ENCODE data around the gene UVSSA.
"Not testable (repeated sequence)": the region's sequence is repeated elsewhere in the genome, so short reads cannot be mapped to it uniquely, and the experiment has no call there.

The UVSSA gene

DNA sequence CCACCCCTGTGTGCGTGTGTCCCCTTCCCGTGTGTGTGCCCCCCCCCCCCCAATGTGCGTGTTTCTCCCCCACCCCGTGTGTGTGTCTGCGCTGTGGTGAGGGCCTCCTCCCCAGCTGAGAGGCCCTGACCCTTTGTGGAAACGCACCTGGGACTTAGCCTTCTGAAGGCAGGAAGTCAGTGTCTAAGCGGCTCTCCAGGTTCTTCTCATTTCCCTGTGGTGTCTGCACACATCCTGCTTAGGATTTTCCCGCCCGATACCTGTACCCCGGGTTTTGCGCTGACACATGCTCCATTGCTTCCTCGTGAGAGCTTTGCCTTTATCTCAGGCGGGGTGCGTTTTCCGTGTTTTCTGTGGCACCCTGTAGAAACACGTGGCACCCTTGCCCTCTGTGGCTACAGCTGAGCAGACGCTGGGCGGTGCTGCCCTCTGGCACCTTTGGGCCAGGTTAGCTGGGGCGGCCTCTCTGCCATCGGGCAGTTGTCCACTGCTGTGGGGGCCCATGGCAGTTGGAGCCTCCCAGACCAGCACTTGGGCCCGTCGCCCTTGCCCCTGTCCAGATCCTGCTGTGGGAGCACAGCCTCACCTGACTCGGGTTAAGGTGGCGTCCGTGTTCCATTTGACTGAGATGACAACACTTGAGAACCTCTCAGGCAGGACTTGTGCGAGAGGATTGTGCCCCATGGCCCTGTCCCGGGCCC, 31.0 kb upstream of the UVSSA start:
- no peak for DNase-seq (ENCODE audit: low read depth in 2 of 3, low spot score in 2 of 3)

DNA sequence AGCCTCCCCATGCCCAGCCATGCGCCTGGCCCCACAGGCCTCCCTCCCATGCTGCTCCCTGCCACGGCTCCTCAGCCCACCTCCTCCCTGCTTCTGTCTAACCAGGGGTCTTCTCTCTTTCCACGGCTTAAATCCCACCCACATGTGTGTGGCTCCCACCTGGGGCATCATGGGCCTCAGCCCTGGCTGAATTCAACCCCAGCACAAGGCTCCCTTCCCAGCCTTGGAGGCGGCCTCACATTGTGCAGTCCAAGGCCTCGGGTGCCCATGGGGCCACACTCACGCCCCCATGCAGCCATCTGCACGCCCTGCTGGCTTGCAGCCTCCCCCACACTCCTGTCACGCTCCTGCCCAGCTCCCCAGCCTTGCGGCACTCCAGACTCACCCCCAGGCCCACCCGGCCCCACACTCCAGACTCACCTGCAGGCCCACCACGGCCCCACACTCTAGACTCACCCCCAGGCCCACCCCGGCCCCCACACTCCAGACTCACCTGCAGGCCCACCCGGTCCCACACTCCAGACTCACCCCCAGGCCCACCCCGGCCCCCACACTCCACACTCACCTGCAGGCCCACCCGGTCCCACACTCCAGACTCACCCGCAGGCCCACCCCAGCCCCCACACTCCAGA, 30.4 kb upstream of the UVSSA start:
- DNase-seq (ENCODE audit: low read depth in 2 of 3, low spot score in 2 of 3), result no peak

DNA sequence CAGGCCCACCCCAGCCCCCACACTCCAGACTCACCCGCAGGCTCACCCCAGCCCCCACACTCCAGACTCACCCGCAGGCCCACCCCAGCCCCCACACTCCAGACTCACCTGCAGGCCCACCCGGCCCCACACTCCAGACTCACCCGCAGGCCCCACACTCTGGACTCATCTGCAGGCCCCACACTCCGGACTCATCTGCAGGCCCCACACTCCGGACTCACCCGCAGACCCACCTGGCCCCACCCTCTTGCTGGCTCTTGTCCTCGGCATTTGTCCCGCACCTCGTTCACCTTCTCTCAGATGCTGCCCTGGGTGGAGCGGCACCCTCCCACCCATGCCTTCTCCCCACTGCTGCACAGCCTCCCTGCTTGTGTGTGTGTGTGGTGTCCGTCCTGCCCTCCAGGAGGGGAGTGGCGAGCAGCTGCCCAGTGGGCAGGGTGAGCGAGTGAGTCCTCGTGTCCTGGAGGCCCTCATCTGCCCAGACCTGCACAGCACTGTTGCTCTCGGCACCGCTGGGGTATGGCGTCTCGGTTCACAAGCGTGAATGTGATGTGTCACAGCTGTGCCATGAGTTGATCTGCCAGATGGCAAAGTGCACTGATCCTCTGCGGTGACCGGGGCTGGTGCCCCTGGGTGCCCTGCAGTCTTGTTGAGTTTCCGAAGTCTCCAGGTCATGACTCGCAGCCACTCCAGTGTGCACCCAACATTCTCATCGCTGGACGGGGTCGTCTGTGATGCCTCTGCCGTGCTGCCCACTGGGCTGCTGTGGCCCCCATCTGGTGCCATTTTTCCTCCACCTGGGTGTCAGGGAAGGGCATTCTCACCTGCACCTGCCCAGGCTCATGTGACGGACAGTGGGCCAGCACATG, 29.6 kb upstream of the UVSSA start:
- DNase-seq (ENCODE audit: low read depth in 2 of 3, low spot score in 2 of 3), result no peak

DNA sequence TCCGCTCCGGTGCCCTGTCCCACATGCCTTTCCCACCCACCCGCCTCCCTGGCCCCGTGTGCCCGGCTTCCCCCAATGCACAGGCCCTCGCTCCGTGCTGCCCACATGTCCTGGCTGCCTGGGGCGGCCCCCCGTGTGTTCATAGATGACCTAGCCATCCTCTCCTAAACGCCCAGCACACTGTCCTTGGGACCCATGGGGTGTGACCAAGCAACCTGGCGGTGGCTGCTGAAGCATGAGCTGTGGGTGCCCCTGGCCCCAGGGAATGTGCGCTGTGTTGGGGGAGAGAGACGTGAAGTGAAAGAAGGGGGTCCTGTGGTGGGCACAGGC, 29.0 kb upstream of the UVSSA start:
- no peak for DNase-seq (ENCODE audit: low read depth in 2 of 3, low spot score in 2 of 3)

DNA sequence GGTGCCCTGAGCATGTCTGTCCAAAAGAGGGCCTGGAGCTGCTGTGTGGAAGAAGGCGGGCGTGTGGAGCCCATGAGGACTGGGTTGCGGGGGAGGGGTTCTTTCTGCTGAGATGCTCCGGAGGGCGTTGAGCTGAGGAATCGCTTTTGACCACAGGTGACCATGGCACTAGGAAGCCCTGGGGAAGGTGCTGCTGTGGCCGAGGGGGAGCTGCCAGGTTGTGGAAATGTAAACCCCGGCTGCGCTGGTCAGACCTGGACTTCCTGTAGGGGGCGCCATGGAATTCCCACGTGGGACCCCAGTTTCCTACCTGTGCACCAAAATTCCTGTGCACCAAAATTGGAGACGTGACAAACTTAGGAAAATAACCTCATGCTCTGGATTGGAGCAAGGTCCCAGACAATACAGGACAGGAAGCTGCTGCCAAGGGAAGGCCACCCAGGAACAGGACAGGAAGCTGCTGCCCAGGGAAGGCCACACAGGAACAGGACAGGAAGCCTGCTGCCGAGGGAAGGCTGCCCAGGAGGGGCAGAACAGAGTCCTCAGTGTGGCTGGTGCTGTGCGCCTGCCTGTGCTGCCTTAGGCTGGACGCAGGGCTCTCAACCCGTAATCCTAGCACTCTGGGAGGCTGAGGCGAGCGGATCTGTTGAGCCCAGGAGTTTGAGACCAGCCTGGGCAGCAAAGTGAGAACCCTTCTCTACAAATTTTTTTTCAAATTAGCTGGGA, 28.4 kb upstream of the UVSSA start:
- DNase-seq (ENCODE audit: low read depth in 2 of 3, low spot score in 2 of 3), result no peak

DNA sequence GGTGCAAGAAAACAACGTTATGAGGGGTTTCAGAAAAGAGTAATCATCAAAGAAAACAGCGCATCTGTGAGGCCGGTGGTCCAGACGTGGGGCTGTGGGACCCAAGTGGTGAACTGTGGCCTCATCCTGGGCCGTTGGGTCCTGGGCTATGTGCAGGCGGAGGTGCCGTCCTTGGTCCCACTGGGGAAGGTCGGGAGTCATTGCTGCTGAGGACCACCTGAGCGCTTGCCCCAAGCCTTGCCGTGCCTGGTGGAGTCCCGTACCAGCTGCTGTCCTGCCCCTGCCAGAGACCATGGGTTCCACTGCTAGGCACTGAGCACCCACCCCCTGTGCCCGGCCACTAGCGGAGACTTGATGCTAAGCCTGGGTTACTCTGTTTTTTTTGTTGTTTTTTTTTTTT, 25.5 kb upstream of the UVSSA start:
- no peak for DNase-seq (ENCODE audit: low read depth in 2 of 3, low spot score in 2 of 3)

DNA sequence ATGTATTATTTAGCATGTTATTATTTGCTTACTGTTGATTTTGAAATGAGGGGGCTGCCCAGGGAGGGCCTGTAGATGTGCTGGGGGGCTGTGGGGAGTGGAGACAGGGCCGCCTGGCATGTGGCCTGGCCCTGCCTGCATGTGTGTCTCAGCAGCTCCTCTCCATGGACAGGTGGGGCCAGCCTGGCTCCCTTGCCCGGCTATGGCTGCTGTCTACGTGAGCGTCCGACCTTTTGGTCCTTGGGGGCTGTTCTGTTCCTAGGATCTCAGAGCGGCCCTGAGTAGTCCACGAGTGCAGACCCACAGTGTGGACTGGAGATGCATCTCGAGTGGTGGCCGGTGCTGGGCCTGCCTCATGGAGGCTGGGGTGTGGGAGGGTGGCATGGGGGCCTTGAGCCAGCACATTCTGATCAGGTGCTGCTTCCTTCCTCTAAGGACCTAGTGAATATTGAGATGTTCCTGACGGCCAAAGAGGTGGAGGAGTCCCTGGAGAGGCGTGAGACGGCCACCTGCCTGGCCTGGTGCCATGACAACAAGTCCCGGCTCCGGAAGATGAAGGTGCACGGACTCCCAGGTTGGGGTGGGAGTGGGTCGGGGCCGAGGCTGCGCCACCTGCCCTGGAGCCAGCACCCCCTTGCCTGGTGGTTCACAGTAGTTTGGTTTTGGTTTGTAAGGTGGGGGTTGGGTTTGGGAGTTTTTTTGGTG, 24.9 kb upstream of the UVSSA start:
- no peak for DNase-seq (ENCODE audit: low read depth in 2 of 3, low spot score in 2 of 3)

DNA sequence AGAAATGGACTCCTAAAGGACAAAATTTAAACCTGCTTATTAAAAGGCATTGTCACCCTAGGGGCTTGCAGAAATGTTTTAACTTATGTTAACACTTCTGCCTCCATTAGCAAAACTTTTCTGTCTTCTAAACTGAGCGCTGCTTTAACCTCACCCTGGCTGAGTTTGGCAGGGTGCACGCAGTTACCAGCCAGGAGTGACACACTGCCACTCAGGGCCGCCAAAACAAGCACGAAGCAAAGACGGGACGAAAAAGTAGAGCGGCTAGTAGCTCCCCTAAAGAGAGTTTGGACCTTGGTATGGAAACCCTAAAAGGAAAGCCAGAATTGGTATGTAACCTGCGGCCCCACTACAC, 23.8 kb upstream of the UVSSA start:
- no peak for DNase-seq (ENCODE audit: low read depth in 2 of 3, low spot score in 2 of 3)

DNA sequence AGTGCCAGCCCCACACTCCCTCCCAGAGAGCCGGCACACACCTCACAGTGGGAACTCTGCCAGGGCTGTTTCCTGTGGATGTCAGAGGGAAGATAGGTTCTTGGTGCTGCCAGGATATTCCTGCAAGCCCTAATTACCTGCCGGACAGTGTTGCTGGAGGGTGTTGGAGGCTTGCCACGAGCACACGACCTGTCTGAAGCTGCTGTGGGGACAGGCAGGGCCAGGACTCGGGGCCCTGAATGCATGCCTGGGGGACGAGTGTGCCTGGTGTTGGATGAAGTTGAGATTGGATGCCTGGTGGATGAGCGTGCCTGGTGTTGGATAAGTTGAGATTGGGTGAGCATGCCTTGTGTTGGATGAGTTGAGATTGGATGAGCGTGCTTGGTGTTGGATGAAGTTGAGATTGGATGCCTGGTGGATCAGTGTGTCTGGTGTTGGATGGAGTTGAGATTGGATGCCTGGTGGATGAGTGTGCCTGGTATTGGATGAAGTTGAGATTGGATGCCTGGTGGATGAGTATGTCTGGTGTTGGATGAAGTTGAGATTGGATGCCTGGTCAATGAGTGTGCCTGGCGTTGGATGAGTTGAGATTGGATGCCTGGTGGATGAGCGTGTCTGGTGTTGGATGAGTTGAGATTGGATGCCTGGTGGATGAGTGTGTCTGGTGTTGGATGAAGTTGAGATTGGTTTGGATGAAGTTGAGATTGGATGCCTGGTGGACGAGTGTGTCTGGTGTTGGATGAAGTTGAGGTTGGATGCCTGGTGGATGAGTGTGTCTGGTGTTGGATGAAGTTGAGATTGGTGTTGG, 23.2 kb upstream of the UVSSA start:
- DNase-seq (ENCODE audit: low read depth in 2 of 3, low spot score in 2 of 3), result no peak

DNA sequence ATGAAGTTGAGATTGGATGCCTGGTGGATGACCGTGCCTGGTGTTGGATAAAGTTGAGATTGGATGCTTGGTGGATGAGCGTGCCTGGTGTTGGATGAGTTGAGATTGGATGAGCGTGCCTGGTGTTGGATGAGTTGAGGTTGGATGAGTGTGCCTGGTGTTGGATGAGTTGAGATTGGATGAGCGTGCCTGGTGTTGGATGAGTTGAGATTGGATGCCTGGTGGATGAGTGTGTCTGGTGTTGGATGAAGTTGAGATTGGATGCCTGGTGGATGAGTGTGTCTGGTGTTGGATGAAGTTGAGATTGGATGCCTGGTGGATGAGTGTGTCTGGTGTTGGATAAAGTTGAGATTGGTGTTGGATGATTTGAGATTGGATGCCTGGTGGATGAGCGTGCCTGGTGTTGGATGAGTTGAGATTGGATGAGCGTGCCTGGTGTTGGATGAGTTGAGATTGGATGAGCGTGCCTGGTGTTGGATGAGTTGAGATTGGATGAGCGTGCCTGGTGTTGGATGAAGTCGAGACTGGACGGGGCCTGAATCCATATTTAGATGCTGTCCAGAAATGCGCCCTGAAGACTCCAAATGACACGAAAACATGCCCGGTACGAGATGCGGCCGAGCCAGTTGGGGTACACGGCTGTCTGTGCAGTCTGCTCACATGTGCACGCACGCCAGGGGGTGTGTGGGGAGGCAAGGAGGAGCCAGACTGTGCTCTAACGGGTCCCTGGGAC, 22.4 kb upstream of the UVSSA start:
- not testable (repeated sequence) for DNase-seq (ENCODE audit: low read depth in 2 of 3, low spot score in 2 of 3)

DNA sequence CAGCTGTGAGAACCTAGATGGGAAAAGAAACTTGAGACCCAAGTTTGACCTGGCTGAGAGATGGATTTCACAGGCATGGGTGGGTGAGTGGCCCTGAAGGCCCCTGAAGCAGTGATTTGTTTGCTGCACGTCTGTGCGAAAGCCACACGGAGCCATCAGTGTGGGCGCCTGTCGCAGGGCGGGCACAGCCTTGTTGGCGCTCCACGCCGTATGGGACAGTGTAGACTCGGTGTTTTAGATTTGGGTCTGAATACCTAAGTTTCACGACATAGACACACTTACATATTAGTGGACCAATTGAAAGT, 21.9 kb upstream of the UVSSA start:
- DNase-seq (ENCODE audit: low read depth in 2 of 3, low spot score in 2 of 3), result no peak

DNA sequence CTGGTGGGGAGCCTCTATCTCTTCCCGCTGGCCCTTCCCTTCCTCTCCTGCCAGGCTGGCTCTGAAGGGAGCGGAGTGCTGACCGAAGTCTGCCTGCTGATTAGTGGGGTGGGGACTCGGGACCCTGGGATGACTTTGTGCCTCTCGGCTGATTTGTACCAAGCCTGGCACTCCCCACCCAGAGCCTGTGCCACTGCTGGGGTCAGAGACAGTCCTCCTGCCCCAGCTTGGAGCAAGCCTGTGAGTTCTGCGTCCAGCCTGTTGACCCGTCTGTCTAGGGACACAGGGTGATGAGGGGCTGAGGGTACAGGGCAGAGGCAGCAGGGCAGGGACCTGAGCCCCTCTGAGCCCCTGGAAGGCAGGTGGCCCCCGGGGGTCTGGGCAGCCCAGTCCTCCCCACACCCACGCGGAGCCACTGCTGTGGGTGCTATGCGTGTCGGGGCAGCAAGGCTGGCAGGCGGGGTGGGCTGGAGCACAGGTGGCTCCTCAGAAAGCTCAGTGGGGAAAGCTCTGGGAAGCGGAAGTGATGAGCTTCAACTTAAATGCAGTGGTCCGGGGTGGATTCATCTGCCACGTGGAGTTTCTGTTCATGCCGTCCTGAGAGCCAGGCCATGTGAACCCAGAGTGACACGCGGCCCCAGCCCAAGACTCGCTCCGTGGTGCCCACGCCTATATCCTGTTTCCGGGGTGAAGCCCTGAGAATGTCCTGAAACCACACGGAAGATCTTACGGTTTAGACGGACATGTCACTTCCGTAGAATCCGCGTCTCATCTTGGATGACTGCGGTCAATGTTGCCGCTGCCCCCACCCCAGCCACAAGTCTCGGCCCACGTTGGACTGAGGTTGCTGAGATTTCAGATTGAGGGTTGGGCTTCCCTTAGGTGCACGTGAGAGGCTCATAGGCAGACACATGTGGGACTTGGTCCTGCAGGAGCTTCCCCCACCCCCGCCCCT, 21.1 kb upstream of the UVSSA start:
- no peak for DNase-seq (ENCODE audit: low read depth in 2 of 3, low spot score in 2 of 3)

DNA sequence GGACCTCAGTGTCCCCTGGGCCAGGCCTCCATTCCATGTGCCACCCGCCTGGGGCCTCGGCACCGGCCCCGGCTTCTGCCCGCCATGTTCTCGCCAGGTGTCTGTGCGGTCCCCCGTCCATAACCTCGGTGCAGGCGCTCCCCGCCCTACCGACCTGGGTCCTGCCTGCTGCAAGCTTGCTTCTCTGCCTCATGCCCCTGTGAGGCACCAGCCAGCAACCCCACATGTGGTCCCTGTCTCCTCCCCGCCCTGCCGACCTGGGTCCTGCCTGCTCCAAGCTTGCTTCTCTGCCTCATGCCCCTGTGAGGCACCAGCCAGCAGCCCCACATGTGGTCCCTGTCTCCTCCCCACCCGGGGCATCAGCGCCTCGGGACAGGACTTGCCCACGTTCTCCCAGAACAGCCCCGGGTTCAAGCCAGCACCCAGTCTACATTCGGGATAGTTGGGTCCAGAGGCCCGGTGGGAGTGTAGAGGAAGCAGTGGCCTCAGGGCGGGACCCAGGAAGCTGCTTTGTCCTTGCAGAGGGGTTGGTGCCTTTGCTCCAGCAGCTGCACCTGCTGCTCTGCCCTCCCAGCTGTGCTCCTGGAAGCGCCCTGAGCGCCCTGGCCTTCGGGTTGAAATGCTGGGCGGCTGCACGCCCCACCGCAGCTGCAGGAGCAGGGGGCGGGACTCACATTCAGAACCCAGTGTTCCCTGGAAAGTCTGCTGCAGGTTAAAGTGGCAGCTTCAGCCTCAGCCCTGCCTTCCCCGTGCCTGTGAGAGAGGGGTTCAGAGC, 20.1 kb upstream of the UVSSA start:
- DNase-seq (ENCODE audit: low read depth in 2 of 3, low spot score in 2 of 3), result no peak

DNA sequence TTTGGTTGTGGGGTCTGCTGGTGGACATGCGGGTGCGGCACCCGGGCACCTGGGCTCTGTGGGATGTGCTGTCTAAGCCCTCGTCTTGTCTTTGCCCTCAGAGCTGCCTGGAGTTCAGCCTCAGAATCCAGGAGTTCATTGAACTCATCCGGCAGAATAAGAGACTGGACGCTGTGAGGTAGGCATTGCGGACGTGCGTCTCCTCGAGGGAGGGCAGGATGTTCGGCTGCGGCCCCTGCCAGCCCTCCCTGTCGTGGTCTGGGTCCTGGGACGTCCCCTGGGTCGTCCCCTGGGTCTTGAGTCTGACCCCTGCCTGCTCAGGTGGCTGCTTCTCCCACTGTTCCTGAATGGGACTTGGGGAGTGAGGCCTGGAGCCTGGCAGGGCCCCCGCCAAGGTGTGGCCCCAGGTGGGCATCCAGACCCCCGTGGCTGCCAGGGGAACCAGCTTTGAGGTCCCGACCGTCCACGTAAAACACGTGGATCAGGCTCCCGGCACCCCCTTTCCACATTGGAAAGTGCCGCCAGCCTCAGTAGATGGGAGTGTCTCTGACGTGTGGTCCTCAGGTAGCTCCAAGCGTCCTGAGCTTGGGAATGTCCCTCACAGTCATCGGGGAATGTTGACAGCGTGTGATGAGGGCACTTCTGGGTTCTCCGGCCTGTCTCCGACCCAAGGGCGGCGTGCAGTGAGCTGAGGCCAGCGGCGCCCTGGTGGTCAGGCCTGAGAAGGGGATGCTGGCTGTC, 19.3 kb upstream of the UVSSA start:
- DNase-seq (ENCODE audit: low read depth in 2 of 3, low spot score in 2 of 3), result no peak

DNA sequence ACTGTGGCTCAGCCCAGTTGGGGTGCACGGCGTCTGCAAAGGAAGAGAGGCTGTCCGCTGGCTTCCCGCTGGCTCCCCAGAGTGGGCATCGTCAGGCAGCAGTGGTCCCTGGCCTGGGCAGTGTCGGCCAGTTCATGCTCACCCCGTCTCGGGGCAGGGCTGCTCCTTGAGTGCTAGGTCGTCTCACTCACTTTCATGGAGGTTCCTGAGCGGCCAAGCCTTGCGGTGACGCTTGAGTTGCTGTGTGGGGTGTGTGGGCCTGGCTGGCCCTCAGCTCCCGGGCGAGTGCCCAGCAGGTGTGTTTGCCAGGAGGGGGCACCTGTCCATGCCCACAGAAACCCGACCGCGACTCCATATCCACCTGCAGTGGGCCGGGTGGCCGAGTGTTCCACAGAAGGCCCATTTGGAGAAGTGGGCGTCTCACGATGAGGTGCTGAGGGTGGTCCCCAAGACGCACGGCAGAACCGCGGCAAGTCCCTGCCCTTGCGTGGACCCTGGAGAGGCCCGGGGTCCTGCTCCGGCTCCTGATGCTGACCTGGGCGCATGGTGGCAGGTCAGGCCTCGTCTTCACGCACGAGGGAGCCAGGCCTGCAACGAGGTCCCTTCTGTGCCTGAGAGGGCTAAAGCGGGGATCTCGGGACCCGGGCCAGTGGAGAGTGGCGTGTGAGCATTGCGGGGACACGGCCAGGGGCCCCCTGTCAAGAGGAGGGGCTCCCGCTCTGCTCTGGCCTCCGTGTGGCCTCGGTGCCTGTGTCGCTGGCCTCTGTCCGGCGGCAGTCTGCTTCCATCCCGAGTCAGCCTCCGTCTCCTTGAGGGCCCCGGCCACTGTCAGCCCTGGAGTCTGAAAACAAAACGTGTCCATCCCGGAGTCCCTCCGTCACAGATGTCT, 18.5 kb upstream of the UVSSA start:
- DNase-seq (ENCODE audit: low read depth in 2 of 3, low spot score in 2 of 3), result no peak
